HG03064 (cell line): ENCODE results near the gene SPTBN4.

ENCODE experiments used
- ATAC-seq: cut with Tn5 transposase; IDR thresholded peaks from one replicate; pipeline ENCODE4 v1.9.1; 2021; ENCODE audit warnings: low read depth; ENCODE audit not compliant: unreplicated experiment

Gene SPTBN4

GRCh38 chr19:40599902-40600569 lies 133.2 kb downstream of the SPTBN4 start:
- ATAC-seq, result no peak

GRCh38 chr19:40600570-40601133 lies 133.9 kb downstream of the SPTBN4 start:
- no peak for ATAC-seq

- no peak for ATAC-seq
Measured at GRCh38 chr19:40601134-40601974, 134.6 kb downstream of the SPTBN4 start, which contains the start of gene LTBP4. Gene LTBP4, plus strand, starts transcription at chr19:40601369. Its CDS starts 19 bp downstream, at chr19:40601388.

- ATAC-seq, result no peak
Measured at GRCh38 chr19:40603071-40603388, 136.2 kb downstream of the SPTBN4 start.

DNA sequence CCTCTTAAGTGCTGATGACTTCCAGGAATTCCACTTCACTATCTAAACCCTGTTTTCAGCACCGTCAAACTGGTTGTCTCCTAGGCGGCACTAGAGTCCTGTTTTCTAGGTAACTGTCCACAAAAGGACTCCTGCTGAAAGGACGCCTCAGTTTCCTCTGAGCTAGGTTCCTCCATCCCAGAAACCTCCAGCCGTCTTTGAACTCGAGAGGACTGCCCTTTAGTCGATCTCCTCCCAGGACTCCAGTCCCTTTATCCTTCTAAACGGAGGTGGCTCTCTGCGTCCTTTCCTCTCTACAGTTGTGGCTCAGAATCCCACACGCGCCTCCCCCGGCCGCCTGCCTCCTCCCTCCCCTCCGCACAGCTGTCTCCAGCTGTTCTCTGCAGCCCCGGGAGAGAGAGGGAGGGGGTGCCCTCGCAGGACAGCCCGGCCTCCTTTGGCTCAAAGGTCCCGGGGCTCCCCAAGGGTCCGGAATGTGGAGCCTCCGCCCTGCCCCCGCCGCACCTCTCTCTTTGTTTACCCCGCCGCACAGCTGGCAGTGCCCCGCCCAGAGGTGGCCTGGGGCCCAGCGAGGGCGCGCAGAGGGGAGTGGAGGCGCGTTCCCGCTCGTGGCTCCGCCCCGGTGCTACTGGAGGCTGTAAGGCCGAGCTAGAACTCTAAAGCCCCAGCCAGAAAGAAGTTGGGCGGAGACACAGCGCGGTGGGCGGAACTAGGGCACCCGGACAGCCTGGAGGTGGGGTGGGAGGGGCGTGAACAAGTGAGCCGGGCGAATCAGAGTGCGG lies 136.8 kb downstream of the SPTBN4 start:
- ATAC-seq, result peak; percentile 57

DNA sequence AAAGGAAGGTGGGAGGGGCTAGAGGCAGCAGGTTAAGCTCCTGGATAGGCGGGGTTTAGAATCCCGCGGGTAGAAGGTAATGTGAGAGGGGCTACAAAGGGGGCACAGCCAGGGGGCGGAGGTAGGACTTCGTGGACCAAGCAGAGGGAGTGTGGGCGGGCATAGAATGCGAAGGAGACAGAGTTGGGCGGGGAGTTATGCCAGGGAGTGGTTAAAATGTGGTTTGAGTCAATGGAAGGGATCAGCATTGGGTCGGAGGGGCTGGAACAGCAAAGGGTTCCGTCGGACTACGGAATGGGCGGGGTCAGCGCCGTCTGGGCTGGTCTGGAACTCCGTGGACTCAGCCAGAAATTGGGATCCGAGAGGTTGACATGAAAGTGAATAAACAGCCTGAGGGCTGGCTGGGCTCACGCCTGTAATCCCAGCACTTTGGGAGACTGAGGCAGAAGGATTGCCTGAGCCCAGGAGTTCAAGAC lies 137.4 kb downstream of the SPTBN4 start:
- no peak for ATAC-seq

- ATAC-seq, result no peak
Measured at GRCh38 chr19:40604647-40605215, 137.9 kb downstream of the SPTBN4 start.

DNA sequence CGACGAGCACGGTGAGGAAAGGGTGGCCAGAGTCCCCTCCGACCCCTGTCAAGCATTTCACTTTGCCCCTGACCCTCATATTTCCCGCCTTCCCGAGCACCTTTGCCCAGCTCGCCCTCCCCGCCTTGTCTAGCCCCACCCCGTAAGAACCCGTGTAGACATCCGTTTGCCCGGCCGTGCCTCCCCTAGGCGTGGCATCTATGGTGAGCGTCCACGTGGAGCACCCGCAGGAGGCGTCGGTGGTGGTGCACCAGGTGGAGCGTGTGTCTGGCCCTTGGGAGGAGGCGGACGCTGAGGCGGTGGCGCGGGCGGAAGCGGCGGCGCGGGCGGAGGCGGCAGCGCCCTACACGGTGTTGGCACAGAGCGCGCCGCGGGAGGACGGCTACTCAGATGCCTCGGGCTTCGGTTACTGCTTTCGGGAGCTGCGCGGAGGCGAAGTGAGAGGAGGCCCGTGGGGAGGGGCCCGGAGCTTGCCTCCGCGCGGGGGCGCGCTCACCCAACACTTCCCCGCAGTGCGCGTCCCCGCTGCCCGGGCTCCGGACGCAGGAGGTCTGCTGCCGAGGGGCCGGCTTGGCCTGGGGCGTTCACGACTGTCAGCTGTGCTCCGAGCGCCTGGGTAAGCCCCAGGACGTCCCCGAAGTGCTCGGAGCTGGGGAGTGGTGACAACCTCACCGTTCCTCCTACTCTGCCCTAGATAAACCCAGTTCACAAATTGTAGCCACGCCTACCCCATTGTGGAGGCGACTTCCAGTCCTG lies 138.6 kb downstream of the SPTBN4 start:
- ATAC-seq, result peak; percentile 29

GRCh38 chr19:40607311-40608239 lies 140.8 kb downstream of the SPTBN4 start:
- ATAC-seq, result no peak

DNA sequence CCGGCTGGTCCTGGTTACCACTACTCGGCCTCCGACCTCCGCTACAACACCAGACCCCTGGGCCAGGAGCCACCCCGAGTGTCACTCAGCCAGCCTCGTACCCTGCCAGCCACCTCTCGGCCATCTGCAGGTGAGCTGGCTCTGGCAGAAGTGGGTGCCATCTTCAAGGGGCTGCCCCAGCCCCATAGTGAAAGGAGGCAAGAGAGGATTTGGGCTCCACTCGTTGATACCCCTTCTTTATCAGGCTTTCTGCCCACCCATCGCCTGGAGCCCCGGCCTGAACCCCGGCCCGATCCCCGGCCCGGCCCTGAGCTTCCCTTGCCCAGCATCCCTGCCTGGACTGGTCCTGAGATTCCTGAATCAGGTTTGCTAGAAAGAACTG lies 141.4 kb downstream of the SPTBN4 start:
- ATAC-seq, result no peak

- no peak for ATAC-seq
Measured at GRCh38 chr19:40608957-40609356, 142.2 kb downstream of the SPTBN4 start.

DNA sequence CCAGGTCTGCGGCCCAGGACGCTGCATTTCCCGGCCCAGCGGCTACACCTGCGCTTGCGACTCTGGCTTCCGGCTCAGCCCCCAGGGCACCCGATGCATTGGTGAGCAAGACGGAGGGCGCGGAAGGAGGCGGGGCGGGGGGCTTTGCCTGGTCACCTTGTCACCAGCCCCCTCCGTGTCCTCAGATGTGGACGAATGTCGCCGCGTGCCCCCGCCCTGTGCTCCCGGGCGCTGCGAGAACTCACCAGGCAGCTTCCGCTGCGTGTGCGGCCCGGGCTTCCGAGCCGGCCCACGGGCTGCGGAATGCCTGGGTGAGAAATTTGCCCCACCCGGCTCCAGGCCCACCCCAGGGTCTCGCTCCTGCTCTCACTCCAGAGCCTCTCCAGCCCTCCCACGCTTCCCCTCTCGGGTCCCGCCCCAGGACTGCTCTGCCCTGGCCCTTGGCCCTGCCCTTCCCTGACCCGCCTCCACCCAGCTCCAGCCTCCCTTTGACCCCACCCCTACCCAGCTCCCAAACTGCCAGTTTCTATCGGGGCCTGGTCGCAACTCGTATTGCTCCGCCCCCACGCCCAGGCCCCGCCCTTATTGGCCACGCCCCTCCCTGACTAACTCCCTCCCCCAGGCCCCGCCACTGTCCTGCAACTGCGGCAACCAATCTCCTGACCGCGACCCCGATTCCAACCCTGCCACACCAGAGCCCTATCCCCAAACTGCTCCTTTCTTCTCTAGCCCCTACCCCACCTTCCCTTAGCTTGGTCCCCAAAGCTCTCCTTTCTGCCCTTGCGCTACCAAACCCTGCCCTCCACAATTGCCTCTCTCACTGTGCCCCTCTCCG lies 143.0 kb downstream of the SPTBN4 start:
- no peak for ATAC-seq

DNA sequence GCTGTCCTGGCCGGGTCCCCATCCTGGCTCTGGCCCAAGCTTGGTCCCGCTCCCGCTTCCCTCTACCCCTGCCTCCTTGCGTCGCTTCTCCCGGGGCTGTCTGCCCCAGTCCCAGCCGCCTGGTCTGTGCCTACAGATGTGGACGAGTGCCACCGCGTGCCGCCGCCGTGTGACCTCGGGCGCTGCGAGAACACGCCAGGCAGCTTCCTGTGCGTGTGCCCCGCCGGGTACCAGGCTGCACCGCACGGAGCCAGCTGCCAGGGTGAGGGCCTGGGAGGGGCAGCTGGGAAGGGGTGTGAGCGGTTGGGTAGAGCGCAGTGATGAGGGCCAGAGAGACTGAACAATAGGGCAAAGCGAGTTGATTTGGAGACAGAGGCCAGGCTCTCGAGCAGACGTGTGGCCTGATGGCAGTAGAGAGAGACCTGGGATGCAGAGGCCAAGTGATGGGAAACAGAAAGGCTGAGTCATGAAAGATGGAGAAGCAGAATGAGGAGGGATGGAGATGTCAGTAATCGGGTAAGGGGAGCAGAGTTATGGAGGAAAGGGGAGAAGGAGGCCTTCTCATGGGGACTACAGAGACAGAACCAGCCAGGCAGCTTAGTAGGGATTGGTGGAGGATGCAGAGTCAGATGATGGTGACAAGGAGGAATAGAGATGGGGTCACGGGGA lies 143.7 kb downstream of the SPTBN4 start:
- ATAC-seq, result no peak

DNA sequence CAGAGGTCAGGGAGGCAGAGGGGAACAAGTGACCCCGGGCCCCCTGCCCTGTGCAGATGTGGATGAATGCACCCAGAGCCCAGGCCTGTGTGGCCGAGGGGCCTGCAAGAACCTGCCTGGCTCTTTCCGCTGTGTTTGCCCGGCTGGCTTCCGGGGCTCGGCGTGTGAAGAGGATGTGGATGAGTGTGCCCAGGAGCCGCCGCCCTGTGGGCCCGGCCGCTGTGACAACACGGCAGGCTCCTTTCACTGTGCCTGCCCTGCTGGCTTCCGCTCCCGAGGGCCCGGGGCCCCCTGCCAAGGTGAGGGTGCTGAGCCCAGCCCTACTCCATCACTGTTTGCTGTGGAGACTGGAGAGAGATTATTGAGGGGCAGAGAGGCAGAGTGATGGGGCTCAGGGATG lies 144.3 kb downstream of the SPTBN4 start:
- ATAC-seq, result no peak

- ATAC-seq, result no peak
Measured at GRCh38 chr19:40611900-40612698, 145.3 kb downstream of the SPTBN4 start.

DNA sequence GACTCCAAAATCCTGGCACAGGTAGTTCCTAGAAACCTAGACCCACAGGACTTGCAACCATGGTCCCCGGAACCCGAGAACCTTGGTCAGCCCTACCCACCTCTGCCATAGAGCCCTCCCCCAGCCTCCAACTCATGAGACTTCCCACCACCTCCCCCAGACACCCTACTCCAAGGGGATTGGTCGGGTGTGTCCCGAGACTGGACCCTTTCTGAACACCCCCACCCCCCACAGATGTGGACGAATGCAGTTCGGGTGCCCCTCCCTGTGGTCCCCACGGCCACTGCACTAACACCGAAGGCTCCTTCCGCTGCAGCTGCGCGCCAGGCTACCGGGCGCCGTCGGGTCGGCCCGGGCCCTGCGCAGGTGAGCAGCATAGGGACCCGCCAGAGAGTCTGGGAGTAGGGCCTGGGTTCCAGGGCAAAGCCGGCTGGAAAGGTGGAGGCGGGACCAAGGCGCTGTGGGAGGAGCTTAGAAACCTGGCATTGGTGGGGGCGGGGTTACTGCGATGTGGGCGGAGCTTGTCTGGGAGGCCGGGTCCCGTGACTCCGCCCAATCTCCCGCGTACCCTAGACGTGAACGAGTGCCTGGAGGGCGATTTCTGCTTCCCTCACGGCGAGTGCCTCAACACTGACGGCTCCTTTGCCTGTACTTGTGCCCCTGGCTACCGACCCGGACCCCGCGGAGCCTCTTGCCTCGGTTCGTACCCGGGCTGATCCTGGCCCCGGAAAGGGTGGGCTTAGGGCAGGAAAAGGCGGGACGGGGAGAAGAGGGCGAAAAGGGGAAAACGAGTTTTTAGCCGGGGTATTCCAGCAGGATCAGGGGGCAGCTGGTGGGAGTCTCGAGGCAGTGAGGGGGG lies 146.3 kb downstream of the SPTBN4 start:
- no peak for ATAC-seq
